ENCODE results near the gene CERT1.

CERT1 gene

DNA sequence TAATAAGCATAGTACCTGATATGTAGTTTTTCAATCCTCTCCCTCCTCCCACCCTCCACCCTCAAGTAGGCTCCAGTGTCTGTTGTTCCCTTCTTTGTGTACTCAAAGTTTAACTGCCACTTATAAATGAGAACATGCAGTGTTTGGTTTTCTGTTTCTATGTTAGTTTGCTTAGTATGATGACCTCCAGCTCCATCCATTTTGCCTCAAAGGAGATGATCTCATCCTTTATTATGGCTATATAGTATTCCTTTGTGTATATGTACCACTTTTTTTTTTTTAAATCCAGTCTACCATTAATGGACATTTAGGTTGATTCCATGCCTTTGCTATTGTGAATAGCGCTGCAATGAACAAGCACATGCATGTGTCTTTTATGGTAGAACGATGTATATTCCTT is 20.8 kb upstream of the CERT1 start:
- Histone ChIP-seq H3K36me3 (ENCODE audit: insufficient read depth, insufficient read length, low read length) (peaks cover 6% of the 10 kb centered on the region), H3K9ac (ENCODE audit: insufficient read length, low read depth) (no peak overlapping the region), H3K4me1 (ENCODE audit: insufficient read depth, insufficient read length) (peaks cover 7% of the 10 kb centered on the region), H3K9me3 (ENCODE audit: insufficient read depth, low read length) (peaks cover 11% of the 10 kb centered on the region), H3K4me3 (ENCODE audit: insufficient read length, low read depth) (no peak overlapping the region), H3K27me3 (ENCODE audit: insufficient read depth, insufficient read length) (no peaks in the 10 kb centered on the region)
- TF ChIP-seq SUZ12 (IDR thresholded peaks at IDR 0.05; ENCODE audit: extremely low read depth, insufficient read depth, insufficient read length) (no peak), ZNF274 (IDR thresholded peaks at IDR 0.05; ENCODE audit: low read depth, low read length) (no peak), YY1 (IDR thresholded peaks at IDR 0.05; ENCODE audit: insufficient read depth, insufficient read length) (no peak)
- no peak for DNase-seq (ENCODE audit: low read depth, low spot score)

DNA sequence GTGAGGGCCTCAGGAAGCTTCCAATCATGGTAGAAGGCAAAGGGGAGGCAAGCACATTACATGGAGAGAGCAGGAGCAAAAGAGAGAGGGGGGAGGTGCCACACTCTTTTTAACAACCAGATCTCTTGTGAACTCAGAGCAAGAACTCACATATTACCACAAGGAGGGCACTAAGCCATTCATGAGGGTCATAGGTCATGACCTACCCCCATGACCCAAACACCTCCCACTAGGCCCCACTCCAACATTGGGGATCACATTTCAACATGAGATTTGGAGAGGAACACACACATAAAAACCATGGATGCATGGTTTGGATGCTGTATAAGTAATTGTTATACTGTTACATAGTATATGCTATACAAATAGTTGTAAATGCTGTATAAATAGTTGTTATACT is 17.8 kb upstream of the CERT1 start:
- DNase-seq (ENCODE audit: low read depth, low spot score): no peak
- Histone ChIP-seq H3K27me3 (ENCODE audit: insufficient read depth, insufficient read length) (no peaks in the 10 kb centered on the region), H3K4me3 (ENCODE audit: insufficient read length, low read depth) (no peak overlapping the region), H3K9me3 (ENCODE audit: insufficient read depth, low read length) (peaks cover 3% of the 10 kb centered on the region; the same call in 1 of the 2 replicates), H3K4me1 (ENCODE audit: insufficient read depth, insufficient read length) (no peaks in the 10 kb centered on the region), H3K36me3 (ENCODE audit: insufficient read depth, insufficient read length, low read length) (peaks cover 3% of the 10 kb centered on the region), H3K9ac (ENCODE audit: insufficient read length, low read depth) (no peak overlapping the region)
- TF ChIP-seq ZNF274 (IDR thresholded peaks at IDR 0.05; ENCODE audit: low read depth, low read length) (no peak), SUZ12 (IDR thresholded peaks at IDR 0.05; ENCODE audit: extremely low read depth, insufficient read depth, insufficient read length) (no peak), YY1 (IDR thresholded peaks at IDR 0.05; ENCODE audit: insufficient read depth, insufficient read length) (no peak)

DNA sequence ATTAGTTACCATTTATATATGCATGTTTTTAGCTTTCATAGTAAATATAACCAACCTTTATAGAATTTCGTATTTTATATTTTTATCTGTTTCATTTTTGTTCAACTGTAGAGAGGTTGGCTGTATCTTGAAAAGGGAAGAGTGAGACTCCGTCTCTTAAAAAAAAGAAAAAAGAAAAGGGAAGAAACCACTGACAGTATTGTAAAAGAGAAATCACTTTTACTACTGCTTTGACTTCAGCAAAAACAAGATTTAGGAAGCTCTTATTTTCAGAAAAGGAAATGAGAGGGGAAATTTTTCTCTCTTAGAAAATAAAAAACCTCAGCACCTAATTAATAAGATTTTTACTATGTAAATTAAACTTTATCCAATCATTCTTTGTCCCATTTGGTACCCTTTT is 14.6 kb upstream of the CERT1 start:
- no peak for DNase-seq (ENCODE audit: low read depth, low spot score)
- TF ChIP-seq ZNF274 (IDR thresholded peaks at IDR 0.05; ENCODE audit: low read depth, low read length): no peak
- no peak for TF ChIP-seq SUZ12 (IDR thresholded peaks at IDR 0.05; ENCODE audit: extremely low read depth, insufficient read depth, insufficient read length)
- TF ChIP-seq YY1 (IDR thresholded peaks at IDR 0.05; ENCODE audit: insufficient read depth, insufficient read length): no peak
- Histone ChIP-seq H3K36me3 (ENCODE audit: insufficient read depth, insufficient read length, low read length) (peaks cover 3% of the 10 kb centered on the region), H3K4me1 (ENCODE audit: insufficient read depth, insufficient read length) (no peaks in the 10 kb centered on the region), H3K9me3 (ENCODE audit: insufficient read depth, low read length) (peaks cover 13% of the 10 kb centered on the region; the same call in 1 of the 2 replicates), H3K27me3 (ENCODE audit: insufficient read depth, insufficient read length) (no peaks in the 10 kb centered on the region), H3K4me3 (ENCODE audit: insufficient read length, low read depth) (no peak overlapping the region), H3K9ac (ENCODE audit: insufficient read length, low read depth) (no peak overlapping the region)

- no peak for DNase-seq (ENCODE audit: low read depth, low spot score)
- H3K9ac ChIP-seq (ENCODE audit: insufficient read length, low read depth): no peak overlapping the region
- TF ChIP-seq YY1 (IDR thresholded peaks at IDR 0.05; ENCODE audit: insufficient read depth, insufficient read length) (no peak), ZNF274 (IDR thresholded peaks at IDR 0.05; ENCODE audit: low read depth, low read length) (no peak), SUZ12 (IDR thresholded peaks at IDR 0.05; ENCODE audit: extremely low read depth, insufficient read depth, insufficient read length) (no peak)
- H3K4me1 ChIP-seq (ENCODE audit: insufficient read depth, insufficient read length): no peaks in the 10 kb centered on the region
- no peaks in the 10 kb centered on the region for H3K27me3 ChIP-seq (ENCODE audit: insufficient read depth, insufficient read length)
- peaks cover 3% of the 10 kb centered on the region for H3K36me3 ChIP-seq (ENCODE audit: insufficient read depth, insufficient read length, low read length)
- no peak overlapping the region for H3K4me3 ChIP-seq (ENCODE audit: insufficient read length, low read depth)
- peaks cover 13% of the 10 kb centered on the region; the same call in 1 of the 2 replicates for H3K9me3 ChIP-seq (ENCODE audit: insufficient read depth, low read length)
These were observed 13.9 kb upstream of the CERT1 start for GRCh38 chr5:75525344-75525743.

DNA sequence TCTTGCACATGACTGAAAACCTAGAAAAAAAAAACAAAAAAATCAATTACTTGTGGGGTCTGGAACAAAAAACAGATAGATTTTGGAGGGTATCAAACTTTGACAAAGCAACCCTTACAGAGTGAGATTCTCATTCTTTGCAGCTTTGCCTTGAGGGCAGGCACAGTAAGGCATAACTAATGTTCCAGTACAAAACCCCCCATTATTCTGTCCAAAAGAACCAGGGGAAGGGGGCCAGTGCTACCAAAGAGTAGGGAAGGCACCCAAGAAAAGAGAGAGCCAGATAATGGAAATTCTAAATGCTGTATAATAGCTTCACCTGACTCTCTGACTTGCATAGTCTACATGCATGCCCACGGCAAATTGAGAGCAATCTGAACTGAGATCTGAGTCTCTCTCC is 13.2 kb upstream of the CERT1 start:
- Histone ChIP-seq H3K9ac (ENCODE audit: insufficient read length, low read depth) (no peak overlapping the region), H3K9me3 (ENCODE audit: insufficient read depth, low read length) (peaks cover 13% of the 10 kb centered on the region; the same call in 1 of the 2 replicates), H3K4me1 (ENCODE audit: insufficient read depth, insufficient read length) (no peaks in the 10 kb centered on the region), H3K4me3 (ENCODE audit: insufficient read length, low read depth) (no peak overlapping the region), H3K27me3 (ENCODE audit: insufficient read depth, insufficient read length) (no peaks in the 10 kb centered on the region), H3K36me3 (ENCODE audit: insufficient read depth, insufficient read length, low read length) (peaks cover 3% of the 10 kb centered on the region)
- no peak for DNase-seq (ENCODE audit: low read depth, low spot score)
- TF ChIP-seq SUZ12 (IDR thresholded peaks at IDR 0.05; ENCODE audit: extremely low read depth, insufficient read depth, insufficient read length): no peak
- no peak for TF ChIP-seq ZNF274 (IDR thresholded peaks at IDR 0.05; ENCODE audit: low read depth, low read length)
- no peak for TF ChIP-seq YY1 (IDR thresholded peaks at IDR 0.05; ENCODE audit: insufficient read depth, insufficient read length)

- Histone ChIP-seq H3K4me3 (ENCODE audit: insufficient read length, low read depth) (no peak overlapping the region), H3K9ac (ENCODE audit: insufficient read length, low read depth) (no peak overlapping the region), H3K9me3 (ENCODE audit: insufficient read depth, low read length) (peaks cover 13% of the 10 kb centered on the region; the same call in 1 of the 2 replicates), H3K27me3 (ENCODE audit: insufficient read depth, insufficient read length) (no peaks in the 10 kb centered on the region), H3K4me1 (ENCODE audit: insufficient read depth, insufficient read length) (no peaks in the 10 kb centered on the region), H3K36me3 (ENCODE audit: insufficient read depth, insufficient read length, low read length) (peaks cover under 1% of the 10 kb centered on the region)
- TF ChIP-seq SUZ12 (IDR thresholded peaks at IDR 0.05; ENCODE audit: extremely low read depth, insufficient read depth, insufficient read length) (no peak), YY1 (IDR thresholded peaks at IDR 0.05; ENCODE audit: insufficient read depth, insufficient read length) (no peak), ZNF274 (IDR thresholded peaks at IDR 0.05; ENCODE audit: low read depth, low read length) (no peak)
- no peak for DNase-seq (ENCODE audit: low read depth, low spot score)
These were observed 12.6 kb upstream of the CERT1 start for GRCh38 chr5:75524071-75524470.

- Histone ChIP-seq H3K9me3 (ENCODE audit: insufficient read depth, low read length) (peaks cover 9% of the 10 kb centered on the region; the same call in 1 of the 2 replicates), H3K4me3 (ENCODE audit: insufficient read length, low read depth) (no peak overlapping the region), H3K36me3 (ENCODE audit: insufficient read depth, insufficient read length, low read length) (no peaks in the 10 kb centered on the region), H3K27me3 (ENCODE audit: insufficient read depth, insufficient read length) (no peaks in the 10 kb centered on the region), H3K9ac (ENCODE audit: insufficient read length, low read depth) (no peak overlapping the region), H3K4me1 (ENCODE audit: insufficient read depth, insufficient read length) (no peaks in the 10 kb centered on the region)
- no peak for TF ChIP-seq SUZ12 (IDR thresholded peaks at IDR 0.05; ENCODE audit: extremely low read depth, insufficient read depth, insufficient read length)
- TF ChIP-seq YY1 (IDR thresholded peaks at IDR 0.05; ENCODE audit: insufficient read depth, insufficient read length): no peak
- TF ChIP-seq ZNF274 (IDR thresholded peaks at IDR 0.05; ENCODE audit: low read depth, low read length): no peak
- DNase-seq (ENCODE audit: low read depth, low spot score): no peak
These were observed 11.8 kb upstream of the CERT1 start for GRCh38 chr5:75523275-75523674.

Data from NT2/D1 (cell line).